ENCODE results near the gene GRPEL2.
"Not testable (repeated sequence)": the region's sequence is repeated elsewhere in the genome, so short reads cannot be mapped to it uniquely, and the experiment has no call there.

Gene GRPEL2

GRCh38 chr5:149394996-149395395 is 49.7 kb downstream of the GRPEL2 start:
- DNase-seq (ENCODE audit: low read depth in 1 of 2, low spot score in 1 of 2), result not testable (repeated sequence)

- DNase-seq (ENCODE audit: low read depth in 1 of 2, low spot score in 1 of 2), result no peak
Measured at GRCh38 chr5:149397530-149397929, 52.2 kb downstream of the GRPEL2 start.

- DNase-seq (ENCODE audit: low read depth in 1 of 2, low spot score in 1 of 2), result not testable (repeated sequence)
Measured at GRCh38 chr5:149398747-149399266, 53.5 kb downstream of the GRPEL2 start.

GRCh38 chr5:149399775-149400174 is 54.5 kb downstream of the GRPEL2 start:
- no peak for DNase-seq (ENCODE audit: low read depth in 1 of 2, low spot score in 1 of 2)

GRCh38 chr5:149400304-149400703 is 55.0 kb downstream of the GRPEL2 start:
- DNase-seq (ENCODE audit: low read depth in 1 of 2, low spot score in 1 of 2), result no peak

- DNase-seq (ENCODE audit: low read depth in 1 of 2, low spot score in 1 of 2), result no peak
Measured at GRCh38 chr5:149401051-149401450, 55.8 kb downstream of the GRPEL2 start.

- DNase-seq (ENCODE audit: low read depth in 1 of 2, low spot score in 1 of 2), result no peak
Measured at GRCh38 chr5:149402291-149402690, 57.0 kb downstream of the GRPEL2 start.
